ENCODE data around the gene RELL2.

DNA sequence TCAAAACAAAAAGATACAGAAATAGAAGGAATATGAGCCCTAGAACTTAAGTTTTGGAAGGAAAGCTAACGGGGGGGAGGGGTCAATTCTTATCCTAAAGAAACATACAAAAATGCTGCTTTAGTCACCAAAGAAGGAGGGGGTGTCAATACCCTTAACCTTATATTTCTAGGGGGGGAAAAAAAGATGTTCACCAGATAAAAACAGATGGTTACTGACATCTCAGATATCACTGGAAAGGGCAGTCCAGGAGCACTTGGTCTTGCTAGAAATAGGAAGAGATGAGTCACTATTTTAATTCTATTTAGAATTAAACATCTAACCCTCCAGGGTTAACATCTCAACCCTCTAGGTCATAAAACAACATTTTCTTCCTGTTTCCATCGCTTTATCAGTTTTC lies 19.7 kb upstream of the RELL2 start:
- TF ChIP-seq CTCF (IDR thresholded peaks at IDR 0.05; ENCODE audit: poor library complexity) (no peak), EZH2 (IDR thresholded peaks at IDR 0.05; ENCODE audit: borderline replicate concordance) (no peak), EZH2phosphoT487 (IDR thresholded peaks at IDR 0.05; ENCODE audit: low read depth, severe bottlenecking, unreplicated experiment) (no peak)

All from hepatocyte (in vitro differentiated cells).